HG02798 (cell line): Measurements from ENCODE around the gene RASAL2.
"Not testable (repeated sequence)": the region's sequence is repeated elsewhere in the genome, so short reads cannot be mapped to it uniquely, and the experiment has no call there.

Experiments used
- ATAC-seq: cut with Tn5 transposase; IDR thresholded peaks from one replicate; pipeline ENCODE4 v1.9.1; 2021; ENCODE audit warnings: mild to moderate bottlenecking; ENCODE audit not compliant: unreplicated experiment, poor library complexity

RASAL2 gene

GRCh38 chr1:178498896-178499675 lies 405.2 kb downstream of the RASAL2 start:
- no peak for ATAC-seq

- ATAC-seq, result no peak
These were observed 406.3 kb downstream of the RASAL2 start for GRCh38 chr1:178500091-178500770.

GRCh38 chr1:178500936-178501554 lies 407.1 kb downstream of the RASAL2 start:
- ATAC-seq, result peak; percentile 4

GRCh38 chr1:178501705-178502329 lies 407.9 kb downstream of the RASAL2 start:
- peak; percentile 80 for ATAC-seq

- ATAC-seq, result no peak
These were observed 408.4 kb downstream of the RASAL2 start for GRCh38 chr1:178502330-178502714.

GRCh38 chr1:178502856-178503255 lies 409.0 kb downstream of the RASAL2 start:
- no peak for ATAC-seq

- ATAC-seq, result not testable (repeated sequence)
These were observed 409.4 kb downstream of the RASAL2 start for GRCh38 chr1:178503316-178503715.

- no peak for ATAC-seq
These were observed 409.9 kb downstream of the RASAL2 start for GRCh38 chr1:178503849-178504248.

GRCh38 chr1:178504286-178504685 lies 410.4 kb downstream of the RASAL2 start:
- no peak for ATAC-seq

GRCh38 chr1:178506177-178506576 lies 412.3 kb downstream of the RASAL2 start:
- ATAC-seq, result no peak

GRCh38 chr1:178506669-178507068 lies 412.8 kb downstream of the RASAL2 start:
- no peak for ATAC-seq

GRCh38 chr1:178509414-178510007 lies 415.6 kb downstream of the RASAL2 start:
- ATAC-seq, result no peak

GRCh38 chr1:178510155-178510554 lies 416.3 kb downstream of the RASAL2 start:
- ATAC-seq, result no peak

GRCh38 chr1:178512566-178513277 lies 418.8 kb downstream of the RASAL2 start, which contains the start of gene TEX35:
Gene TEX35, plus strand, starts transcription at chr1:178513109. Its CDS starts 80 bp downstream, at chr1:178513189.
- no peak for ATAC-seq

GRCh38 chr1:178513278-178513983 lies 419.5 kb downstream of the RASAL2 start:
- no peak for ATAC-seq

- ATAC-seq, result no peak
These were observed 422.2 kb downstream of the RASAL2 start for GRCh38 chr1:178516110-178516509.

- ATAC-seq, result no peak
These were observed 425.0 kb downstream of the RASAL2 start for GRCh38 chr1:178518894-178519293.

- no peak for ATAC-seq
These were observed 426.9 kb downstream of the RASAL2 start for GRCh38 chr1:178520803-178521202.

- no peak for ATAC-seq
These were observed 427.3 kb downstream of the RASAL2 start for GRCh38 chr1:178521241-178521640.
